ENCODE data around the gene HMGXB3.

The HMGXB3 gene

DNA sequence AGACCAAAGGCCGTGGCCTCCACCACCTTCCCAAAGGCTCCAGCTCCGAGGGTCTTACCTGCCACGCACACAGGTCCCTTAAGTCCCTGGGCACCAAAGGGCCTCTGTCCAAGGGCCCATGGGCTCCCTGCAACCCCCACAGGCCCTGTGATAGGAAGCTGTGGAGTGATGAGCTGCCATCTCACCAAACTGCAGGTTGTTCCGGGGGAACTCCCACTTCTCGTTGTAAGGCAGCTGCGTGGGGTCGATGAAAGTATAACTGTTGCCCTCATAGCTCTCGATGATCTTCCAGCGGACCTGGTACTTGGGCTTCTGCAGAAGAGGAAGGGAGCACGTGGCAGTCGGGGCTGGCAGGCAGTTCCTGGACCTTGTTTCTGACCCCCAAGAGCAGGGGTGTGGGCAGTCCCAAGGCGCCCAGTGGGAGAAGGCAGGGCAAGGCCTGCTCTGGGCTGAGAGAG, 61.0 kb downstream of the HMGXB3 start:
- POLR2A ChIA-PET (ENCODE audit: low non-redundant PET): no interaction called here
- CTCF ChIA-PET: interaction anchor here (0.5 kb wide), 1 partner anchor 32 kb away, joined by 3 read pairs; no protein-coding TSS in a partner anchor

DNA sequence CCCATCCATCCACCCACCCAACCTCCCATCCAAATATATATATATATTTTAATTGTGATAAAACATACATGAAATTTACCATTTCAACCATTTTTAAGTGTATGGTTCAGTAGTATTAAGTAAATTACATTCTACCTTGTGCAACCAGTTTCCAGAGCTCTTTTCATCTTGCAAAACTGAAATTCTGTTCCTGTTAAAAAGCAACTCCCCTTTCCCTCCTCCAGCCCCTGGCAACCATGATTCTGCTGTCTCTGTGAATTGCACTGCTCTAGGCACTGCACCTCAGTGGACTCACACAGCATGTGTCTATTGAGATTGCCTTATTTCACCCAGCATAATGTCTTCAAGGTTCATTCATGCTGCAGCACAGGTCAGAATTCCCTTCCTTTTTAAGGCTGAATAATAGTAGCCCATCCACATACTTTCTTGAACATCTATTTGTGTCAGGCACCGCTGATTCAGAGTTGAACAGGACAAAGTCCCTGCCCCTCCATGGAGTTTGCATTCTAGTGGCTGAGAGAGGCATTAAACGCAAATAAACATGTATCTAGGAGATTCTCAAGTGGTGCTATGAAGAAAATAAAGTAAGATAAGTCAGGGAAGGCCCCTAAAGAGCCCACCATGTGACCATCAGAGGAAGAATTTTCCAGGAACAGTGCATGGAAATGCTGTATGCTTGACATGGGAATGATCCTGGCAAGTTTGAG, 61.8 kb downstream of the HMGXB3 start:
- ChIA-PET POLR2A (ENCODE audit: low non-redundant PET) (no interaction called here), CTCF (interaction anchor here (0.5 kb wide), 2 partner anchors 9 to 31 kb away, joined by 3 read pairs; no protein-coding TSS in a partner anchor)
- TF ChIP-seq, protein P1, sequence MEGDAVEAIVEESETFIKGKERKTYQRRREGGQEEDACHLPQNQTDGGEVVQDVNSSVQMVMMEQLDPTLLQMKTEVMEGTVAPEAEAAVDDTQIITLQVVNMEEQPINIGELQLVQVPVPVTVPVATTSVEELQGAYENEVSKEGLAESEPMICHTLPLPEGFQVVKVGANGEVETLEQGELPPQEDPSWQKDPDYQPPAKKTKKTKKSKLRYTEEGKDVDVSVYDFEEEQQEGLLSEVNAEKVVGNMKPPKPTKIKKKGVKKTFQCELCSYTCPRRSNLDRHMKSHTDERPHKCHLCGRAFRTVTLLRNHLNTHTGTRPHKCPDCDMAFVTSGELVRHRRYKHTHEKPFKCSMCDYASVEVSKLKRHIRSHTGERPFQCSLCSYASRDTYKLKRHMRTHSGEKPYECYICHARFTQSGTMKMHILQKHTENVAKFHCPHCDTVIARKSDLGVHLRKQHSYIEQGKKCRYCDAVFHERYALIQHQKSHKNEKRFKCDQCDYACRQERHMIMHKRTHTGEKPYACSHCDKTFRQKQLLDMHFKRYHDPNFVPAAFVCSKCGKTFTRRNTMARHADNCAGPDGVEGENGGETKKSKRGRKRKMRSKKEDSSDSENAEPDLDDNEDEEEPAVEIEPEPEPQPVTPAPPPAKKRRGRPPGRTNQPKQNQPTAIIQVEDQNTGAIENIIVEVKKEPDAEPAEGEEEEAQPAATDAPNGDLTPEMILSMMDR (conservative IDR thresholded peaks at IDR 0.05; ENCODE audit: low read depth): no peak
- no peak for DNase-seq (ENCODE audit: low spot score)
- H3K27ac ChIP-seq: no peak overlapping the region

More for the DNA sequence above, 61.0 kb downstream of the HMGXB3 start:
- TF ChIP-seq, protein P1 (conservative IDR thresholded peaks at IDR 0.05; ENCODE audit: low read depth): no peak
- DNase-seq (ENCODE audit: low spot score): no peak
- no peak overlapping the region for H3K27ac ChIP-seq

DNA sequence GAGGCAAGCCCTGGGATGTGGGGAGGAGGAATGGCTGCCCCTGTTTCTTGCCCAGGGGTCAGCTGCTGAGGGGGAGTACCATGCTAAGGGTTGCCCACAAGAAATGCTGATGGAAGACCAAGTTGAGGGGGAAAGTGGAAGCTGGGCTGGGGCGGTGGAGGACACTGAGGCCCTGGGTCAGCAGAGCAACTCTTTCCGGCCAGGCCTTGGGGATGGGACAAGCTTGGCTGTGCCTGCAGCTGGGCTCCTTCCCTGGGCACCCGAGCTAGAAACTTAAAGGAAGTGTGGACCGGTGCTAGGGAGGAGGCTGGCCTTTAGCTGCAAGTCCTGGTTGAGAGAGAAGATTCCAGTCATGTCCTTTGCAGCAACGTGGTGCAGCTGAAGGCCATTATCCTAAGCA, 63.1 kb downstream of the HMGXB3 start:
- POLR2A ChIA-PET (ENCODE audit: low non-redundant PET): no interaction called here

DNA sequence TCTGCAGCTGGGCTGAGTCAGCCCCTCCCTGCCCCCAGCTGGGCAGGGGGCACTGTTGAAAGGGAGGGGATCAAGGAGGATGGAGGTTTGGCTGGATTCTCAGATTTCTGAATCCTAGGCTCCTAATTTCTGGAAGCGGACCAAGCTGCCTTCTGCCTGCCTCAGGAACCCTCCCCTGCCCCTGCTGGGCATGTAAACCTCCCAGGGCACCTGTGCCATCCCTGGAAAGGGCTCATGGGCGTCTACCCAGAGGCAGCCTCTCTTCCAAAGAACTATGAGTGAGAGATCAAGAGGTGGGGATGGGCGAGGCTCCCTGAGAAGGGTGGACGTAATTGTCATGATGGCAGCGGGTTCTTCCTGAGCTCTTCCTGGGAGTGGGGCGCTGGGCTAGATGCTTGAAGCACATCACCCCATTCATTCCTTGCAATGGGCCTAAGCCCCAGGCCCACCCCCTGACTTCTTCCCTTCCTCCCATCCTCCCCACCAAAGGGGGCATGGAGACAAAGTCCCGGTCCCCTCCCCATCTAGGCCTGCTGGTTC, 64.2 kb downstream of the HMGXB3 start:
- no peak for DNase-seq (ENCODE audit: low spot score)
- TF ChIP-seq, protein P1 (conservative IDR thresholded peaks at IDR 0.05; ENCODE audit: low read depth): no peak
- no peak overlapping the region for H3K27ac ChIP-seq
- ChIA-PET CTCF (interaction anchor here (0.5 to 1.0 kb wide), 3 partner anchors 12 to 49 kb away, joined by 3 to 7 read pairs (median 5); no protein-coding TSS in a partner anchor), POLR2A (ENCODE audit: low non-redundant PET) (no interaction called here)

More for the DNA sequence above, 63.1 kb downstream of the HMGXB3 start:
- H3K27ac ChIP-seq: no peak overlapping the region
- TF ChIP-seq, protein P1 (conservative IDR thresholded peaks at IDR 0.05; ENCODE audit: low read depth): no peak
- DNase-seq (ENCODE audit: low spot score): no peak
- CTCF ChIA-PET: interaction anchor here (0.6 to 1.1 kb wide), 2 partner anchors 10 to 407 kb away, joined by 4 read pairs; no protein-coding TSS in a partner anchor

DNA sequence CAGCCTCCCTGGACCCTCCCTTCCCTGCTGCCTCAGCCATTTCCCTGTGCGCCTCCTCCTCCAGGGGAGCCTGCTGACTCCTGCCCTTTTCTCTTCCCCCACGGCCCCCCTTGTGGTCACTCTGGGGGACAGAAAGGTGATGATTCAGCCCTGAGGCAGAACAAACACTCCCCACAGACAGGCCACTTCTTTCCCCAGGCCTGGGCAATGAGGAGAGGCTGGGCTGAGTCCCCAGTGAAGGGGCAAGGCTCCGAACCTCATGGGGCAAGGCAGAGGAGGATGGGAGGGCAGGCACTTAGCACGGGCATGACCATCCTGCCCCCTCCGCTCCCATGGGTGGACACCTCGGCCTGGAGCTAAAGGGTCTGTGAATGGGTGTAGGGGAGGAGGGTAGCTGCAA, 64.8 kb downstream of the HMGXB3 start:
- ChIA-PET POLR2A (ENCODE audit: low non-redundant PET) (no interaction called here), CTCF (no interaction called here)
- DNase-seq (ENCODE audit: low spot score): no peak
- TF ChIP-seq, protein P1 (conservative IDR thresholded peaks at IDR 0.05; ENCODE audit: low read depth): no peak
- H3K27ac ChIP-seq: no peak overlapping the region

DNA sequence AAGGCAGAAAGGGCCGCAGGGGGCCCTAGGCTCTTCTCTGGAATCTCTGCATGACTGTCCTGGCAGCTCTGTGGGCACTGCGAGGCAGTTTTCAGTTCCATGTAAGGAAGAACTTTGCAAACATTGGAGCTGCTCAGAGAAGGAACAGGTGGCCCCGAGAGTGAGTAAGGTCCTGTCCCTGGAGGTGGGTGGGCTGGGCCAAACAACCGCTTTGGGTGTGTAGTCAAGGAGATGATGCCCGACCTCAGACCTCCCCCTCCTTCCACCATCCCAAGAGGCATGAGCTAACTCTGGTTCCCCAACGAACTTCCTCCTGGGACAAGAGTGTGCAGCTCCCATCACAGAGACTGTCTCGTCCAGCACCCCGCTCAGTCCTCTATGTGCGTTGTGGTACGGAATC, 65.3 kb downstream of the HMGXB3 start:
- DNase-seq (ENCODE audit: low spot score): no peak
- CTCF ChIA-PET: interaction anchor here (0.6 kb wide), 1 partner anchor 83 kb away, joined by 3 read pairs; no protein-coding TSS in a partner anchor
- H3K27ac ChIP-seq: no peak overlapping the region
- POLR2A ChIA-PET (ENCODE audit: low non-redundant PET): no interaction called here
- TF ChIP-seq, protein P1 (conservative IDR thresholded peaks at IDR 0.05; ENCODE audit: low read depth): no peak
